A673 (cell line): ENCODE results near the gene PGC.

Source experiments
- EZH2 ChIP-seq: fragments of 200-600 bp; sonication (generic); IDR thresholded peaks from 2 replicates; pipeline ENCODE4 v1.6.1; 2017; ENCODE audit warnings: borderline replicate concordance, low read depth, mild to moderate bottlenecking, mixed read lengths, antibody characterized with exemption, low read length; ENCODE audit not compliant: poor library complexity, severe bottlenecking
- TF ChIP-seq, protein P1 (sequence below): fragments of 300-800, 200-600 bp; sonication (generic); conservative IDR thresholded peaks from 2 replicates; pipeline ENCODE4 v1.5.1; 2017; ENCODE audit warnings: low read depth, mild to moderate bottlenecking, antibody characterized with exemption, low read length, moderate library complexity, mixed read lengths

DNA sequence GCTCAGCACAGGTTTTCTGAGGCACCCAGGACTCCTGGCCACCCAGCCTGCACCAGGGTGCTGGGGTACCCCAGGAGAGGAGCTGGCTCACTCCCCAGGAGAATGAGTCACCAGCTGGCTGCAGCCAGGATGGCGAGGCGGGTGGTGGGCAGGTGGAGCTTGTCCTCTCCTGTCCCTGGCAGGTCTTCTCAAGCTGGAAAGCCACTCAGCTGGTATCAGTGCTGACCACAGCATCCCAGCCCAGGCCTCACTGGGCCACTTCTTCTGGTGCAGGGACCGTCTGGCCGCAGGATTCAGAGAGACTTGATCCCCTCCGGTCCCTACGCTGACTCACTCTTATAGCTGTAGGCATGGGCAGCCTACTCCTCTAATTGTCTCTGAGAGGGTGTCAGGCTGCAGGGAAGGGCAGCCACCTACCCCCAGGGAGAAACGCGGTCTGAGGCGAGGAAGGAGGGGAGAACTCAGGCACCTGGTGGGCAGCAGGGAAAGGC is 34.0 kb downstream of the PGC start:
- TF ChIP-seq EZH2, result no peak
- TF ChIP-seq, protein P1, sequence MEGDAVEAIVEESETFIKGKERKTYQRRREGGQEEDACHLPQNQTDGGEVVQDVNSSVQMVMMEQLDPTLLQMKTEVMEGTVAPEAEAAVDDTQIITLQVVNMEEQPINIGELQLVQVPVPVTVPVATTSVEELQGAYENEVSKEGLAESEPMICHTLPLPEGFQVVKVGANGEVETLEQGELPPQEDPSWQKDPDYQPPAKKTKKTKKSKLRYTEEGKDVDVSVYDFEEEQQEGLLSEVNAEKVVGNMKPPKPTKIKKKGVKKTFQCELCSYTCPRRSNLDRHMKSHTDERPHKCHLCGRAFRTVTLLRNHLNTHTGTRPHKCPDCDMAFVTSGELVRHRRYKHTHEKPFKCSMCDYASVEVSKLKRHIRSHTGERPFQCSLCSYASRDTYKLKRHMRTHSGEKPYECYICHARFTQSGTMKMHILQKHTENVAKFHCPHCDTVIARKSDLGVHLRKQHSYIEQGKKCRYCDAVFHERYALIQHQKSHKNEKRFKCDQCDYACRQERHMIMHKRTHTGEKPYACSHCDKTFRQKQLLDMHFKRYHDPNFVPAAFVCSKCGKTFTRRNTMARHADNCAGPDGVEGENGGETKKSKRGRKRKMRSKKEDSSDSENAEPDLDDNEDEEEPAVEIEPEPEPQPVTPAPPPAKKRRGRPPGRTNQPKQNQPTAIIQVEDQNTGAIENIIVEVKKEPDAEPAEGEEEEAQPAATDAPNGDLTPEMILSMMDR, result no peak
